SK-N-MC (cell line): ENCODE measurements around the gene CDCA4.

Experiments used
- EZH2 ChIP-seq: fragments of 200-600 bp; sonication (generic); IDR thresholded peaks from one replicate; pipeline ENCODE4 v1.6.1; 2017; ENCODE audit warnings: antibody characterized with exemption
- FOXP2 ChIP-seq: optimal IDR thresholded peaks from 2 replicates; pipeline ENCODE3; 2011; ENCODE audit warnings: mild to moderate bottlenecking, moderate library complexity; ENCODE audit not compliant: insufficient read depth; ENCODE audit errors: extremely low read length, control extremely low read depth
- POLR2AphosphoS5 ChIP-seq: IDR thresholded peaks from 2 replicates; pipeline ENCODE4 v1.6.1; 2012; ENCODE audit warnings: mild to moderate bottlenecking, low read depth, low read length, borderline replicate concordance

- TF ChIP-seq POLR2AphosphoS5 = no peak
- no peak for TF ChIP-seq EZH2
- TF ChIP-seq FOXP2 = no peak
Measured at GRCh38 chr14:104996483-104996882, 24.4 kb downstream of the CDCA4 start.
